GM12891 (cell line): ENCODE data around the gene PTPRD.

ENCODE experiments used
- DNase-seq: peaks from one replicate; pipeline ENCODE4 v3.0.0; 2011; ENCODE audit warnings: low spot score; ENCODE audit not compliant: insufficient read length
- FAIRE-seq: peaks from 2 replicates; lab custom pipeline; 2011; peaks lifted over from hg19 to GRCh38; lab: Jason Lieb, UNC
- PAX5 ChIP-seq: IDR thresholded peaks from 2 replicates; pipeline ENCODE4 v1.6.1; 2011; ENCODE audit warnings: low read length, moderate library complexity, mild to moderate bottlenecking; ENCODE audit not compliant: insufficient read depth, severe bottlenecking
- POLR2A ChIP-seq: IDR thresholded peaks from 2 replicates; pipeline ENCODE4 v1.6.1; 2011; ENCODE audit warnings: low read depth, low read length, control low read depth
- POLR2AphosphoS5 ChIP-seq: IDR thresholded peaks from 2 replicates; pipeline ENCODE4 v1.6.1; 2011; ENCODE audit warnings: low read depth, low read length, control low read depth
- POU2F2 ChIP-seq: IDR thresholded peaks from 2 replicates; pipeline ENCODE4 v1.6.1; 2011; ENCODE audit warnings: low read depth, mild to moderate bottlenecking, control low read depth, low read length, moderate library complexity
- SPI1 ChIP-seq: IDR thresholded peaks from 2 replicates; pipeline ENCODE4 v1.6.1; 2011; ENCODE audit warnings: low read depth, low read length, control low read depth
- TAF1 ChIP-seq: IDR thresholded peaks from 2 replicates; pipeline ENCODE4 v1.6.1; 2011; ENCODE audit warnings: low read depth, low read length, control low read depth

The PTPRD gene

DNA sequence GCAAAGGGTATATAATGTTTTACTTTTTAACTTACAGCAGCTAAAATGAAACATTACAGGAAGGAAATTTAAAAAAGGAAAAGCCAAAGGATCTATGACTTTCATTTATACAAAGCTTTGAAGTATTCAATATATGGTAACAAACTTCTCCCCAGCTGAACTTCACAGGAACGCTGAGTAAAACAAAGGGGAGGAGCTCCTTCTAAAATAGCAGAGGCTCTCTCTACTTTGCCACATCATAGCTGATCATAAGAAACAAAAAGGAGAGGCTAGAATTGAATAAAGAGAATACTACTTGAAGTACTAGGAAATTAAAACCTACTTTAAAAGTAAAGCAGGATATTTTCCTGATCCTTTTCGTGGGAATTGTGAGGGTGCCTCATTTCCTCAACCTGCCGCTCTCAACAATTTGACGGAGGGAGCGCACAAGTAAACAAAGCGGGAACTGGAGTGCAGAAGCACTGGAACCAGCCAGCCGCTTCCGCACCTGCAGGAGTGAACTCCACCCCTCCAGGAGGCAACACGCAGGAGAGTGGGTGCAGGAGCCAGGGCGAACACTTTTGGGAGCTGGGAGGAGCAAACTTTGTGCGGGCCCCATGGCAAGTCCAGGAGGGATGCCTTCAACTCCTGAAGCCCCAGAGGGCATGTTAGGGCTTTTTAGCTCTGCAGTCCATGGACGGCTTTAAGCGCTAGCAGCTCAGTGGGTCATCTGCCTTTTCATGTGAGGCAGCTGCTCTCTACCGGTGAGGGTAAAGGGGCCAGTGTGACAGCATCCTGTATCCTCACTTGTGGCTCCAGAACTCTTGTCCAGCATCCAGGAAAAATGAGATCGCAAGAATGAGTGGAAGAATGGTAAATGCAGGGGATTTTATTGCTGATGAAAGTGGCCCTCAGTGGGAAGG is 757.4 kb downstream of the PTPRD start:
- DNase-seq, result no peak
- FAIRE-seq, result no peak
- TF ChIP-seq PAX5 (no peak), SPI1 (no peak), POU2F2 (no peak), TAF1 (no peak), POLR2AphosphoS5 (no peak), POLR2A (no peak)

DNA sequence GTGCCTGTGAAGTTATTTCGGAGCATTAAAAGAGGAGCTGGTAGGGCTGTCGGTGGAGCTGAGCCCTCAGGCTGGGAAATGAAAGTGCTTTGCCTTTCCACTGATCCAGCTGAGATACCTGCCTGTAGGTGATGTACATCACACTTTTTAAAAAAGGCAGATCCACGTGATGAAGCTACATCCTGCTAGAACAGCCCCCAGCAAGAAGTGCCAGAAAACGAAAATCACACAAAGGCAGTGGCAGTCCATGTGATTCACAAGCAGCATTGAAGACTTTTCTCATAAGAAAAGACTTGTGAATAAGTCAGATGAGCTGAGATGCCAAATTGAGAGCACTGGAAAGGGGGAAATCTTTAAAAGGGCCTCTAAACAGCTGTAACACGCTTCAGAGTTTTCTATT is 765.1 kb downstream of the PTPRD start:
- no peak for DNase-seq
- peak; percentile 13 for FAIRE-seq
- TF ChIP-seq SPI1 (no peak), POLR2AphosphoS5 (no peak), PAX5 (no peak), TAF1 (no peak), POU2F2 (no peak), POLR2A (no peak)

DNA sequence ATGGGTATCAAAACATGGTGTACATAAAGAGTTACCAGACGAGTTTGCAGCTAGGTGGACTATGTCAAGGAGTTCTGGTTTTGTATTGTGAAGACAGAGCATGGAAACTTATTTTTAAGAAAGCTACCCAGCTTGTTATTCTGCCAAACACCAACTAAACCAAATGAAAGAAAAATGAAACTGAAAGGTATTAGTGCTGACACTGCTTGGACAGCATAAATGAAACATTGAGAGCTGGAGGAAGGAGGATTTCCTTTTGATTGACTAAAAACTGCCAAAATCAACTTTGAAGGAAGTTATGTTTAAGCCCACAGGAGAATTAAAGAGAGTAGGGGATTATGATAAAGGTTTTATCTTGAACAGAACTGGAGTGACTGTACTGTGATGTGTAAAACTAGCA is 766.2 kb downstream of the PTPRD start:
- FAIRE-seq (no peak), DNase-seq (no peak)
- no peak for TF ChIP-seq TAF1
- TF ChIP-seq SPI1, result no peak
- no peak for TF ChIP-seq POU2F2
- no peak for TF ChIP-seq PAX5
- TF ChIP-seq POLR2A, result no peak
- no peak for TF ChIP-seq POLR2AphosphoS5

DNA sequence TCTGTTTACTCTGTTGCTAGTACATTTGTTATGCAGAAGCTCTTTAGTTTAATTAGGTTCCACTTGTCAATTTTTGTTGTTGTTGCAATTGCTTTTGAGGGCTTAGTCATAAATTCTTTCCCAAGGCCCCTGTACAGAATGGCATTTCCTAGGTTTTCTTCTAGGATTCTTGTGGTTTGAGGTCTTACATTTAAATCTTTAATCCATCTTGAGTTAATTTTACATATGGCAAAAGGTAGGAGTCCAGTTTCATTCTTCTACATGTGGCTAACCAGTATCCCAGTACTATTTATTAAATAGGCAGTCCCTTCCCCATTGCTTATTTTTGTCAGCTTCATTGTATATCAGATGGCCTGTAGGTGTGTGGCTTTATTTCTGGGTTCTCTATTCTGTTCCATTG is 792.4 kb downstream of the PTPRD start:
- DNase-seq, result no peak

DNA sequence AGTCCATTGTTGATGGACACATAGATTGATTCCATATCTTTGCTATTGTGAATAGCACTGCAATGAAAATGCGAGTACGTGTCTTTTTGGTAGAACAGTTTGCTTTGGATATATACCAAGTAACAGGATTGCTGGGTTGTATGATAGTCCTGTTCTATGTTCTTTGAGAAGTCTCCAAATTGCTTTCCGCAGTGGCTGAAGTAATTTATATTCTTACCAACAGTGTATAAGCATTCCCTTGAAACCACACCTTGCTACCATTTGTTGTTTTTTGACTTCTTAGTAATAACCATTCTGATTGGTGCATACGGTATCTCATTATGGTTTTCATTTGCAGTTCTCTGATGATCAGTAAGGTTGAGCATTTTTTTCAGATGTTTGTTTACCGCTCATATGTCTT is 792.9 kb downstream of the PTPRD start:
- TF ChIP-seq TAF1 (no peak), POLR2A (no peak)
- FAIRE-seq (no peak), DNase-seq (no peak)

More for the DNA sequence above, 792.4 kb downstream of the PTPRD start:
- TF ChIP-seq POLR2A, result no peak
- TF ChIP-seq SPI1, result no peak
- no peak for TF ChIP-seq PAX5
- TF ChIP-seq POLR2AphosphoS5, result no peak
- TF ChIP-seq POU2F2, result no peak
- TF ChIP-seq TAF1, result no peak
- no peak for FAIRE-seq

DNA sequence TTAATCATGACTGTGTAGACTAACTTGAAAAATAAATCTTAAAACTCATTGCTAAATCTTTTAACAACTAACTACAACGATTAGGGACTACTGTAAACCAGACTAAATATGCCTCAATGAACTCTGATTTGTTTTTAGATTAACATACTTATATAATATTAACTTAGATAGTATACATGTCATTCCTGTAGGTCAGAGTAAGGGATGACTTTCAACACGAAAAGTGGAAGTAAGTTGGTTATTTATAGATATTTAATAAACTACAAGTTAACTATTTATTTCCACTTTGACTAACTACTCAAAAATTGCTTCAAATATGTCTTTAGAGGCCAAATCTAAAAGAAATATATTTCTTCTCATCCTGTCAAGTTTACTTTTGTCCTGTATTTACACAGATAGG is 795.6 kb downstream of the PTPRD start:
- FAIRE-seq (no peak), DNase-seq (no peak)
- TF ChIP-seq POLR2AphosphoS5, result no peak

DNA sequence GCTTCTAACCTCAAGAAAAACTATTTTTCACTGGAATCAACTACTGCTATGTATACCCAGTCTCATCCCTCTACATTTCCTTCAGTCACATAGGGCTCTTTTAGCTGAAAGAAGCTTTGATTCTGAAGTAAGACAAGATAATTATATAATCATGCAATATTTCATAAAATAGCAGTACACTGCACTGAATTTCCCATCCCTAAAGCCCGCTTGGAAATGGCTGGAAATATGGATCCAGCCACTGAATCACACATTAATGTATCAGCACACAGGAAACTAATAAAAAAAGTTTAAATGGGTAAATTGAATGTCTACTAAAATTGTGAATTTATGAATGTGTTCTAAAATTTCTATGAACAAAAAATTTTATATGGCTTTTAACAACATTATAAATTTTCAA is 808.7 kb downstream of the PTPRD start:
- DNase-seq, result no peak
- TF ChIP-seq POLR2A (no peak), TAF1 (no peak), SPI1 (no peak), POU2F2 (no peak), POLR2AphosphoS5 (no peak), PAX5 (no peak)
- no peak for FAIRE-seq

DNA sequence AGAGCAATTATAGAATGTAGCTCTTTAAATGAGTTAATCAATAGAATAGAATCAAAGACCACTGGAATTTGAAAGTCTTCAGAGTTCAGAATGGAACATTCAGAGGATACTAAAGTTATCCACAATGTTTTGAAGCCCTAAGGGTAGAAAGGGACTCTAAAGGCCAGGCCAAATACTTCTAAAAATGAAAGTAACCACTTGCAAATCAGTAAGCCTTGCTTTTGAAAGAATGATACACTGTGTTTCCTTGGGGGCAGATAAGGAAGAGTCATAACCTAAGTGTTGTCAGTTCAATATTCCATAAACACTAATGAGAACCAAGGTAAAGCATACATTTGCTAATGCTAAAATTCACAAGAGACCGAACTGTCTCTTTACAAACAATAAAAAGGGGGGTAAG is 813.5 kb downstream of the PTPRD start:
- TF ChIP-seq TAF1, result no peak
- TF ChIP-seq POLR2AphosphoS5, result no peak
- TF ChIP-seq POU2F2, result no peak
- TF ChIP-seq PAX5, result no peak
- TF ChIP-seq POLR2A, result no peak
- FAIRE-seq (no peak), DNase-seq (no peak)

DNA sequence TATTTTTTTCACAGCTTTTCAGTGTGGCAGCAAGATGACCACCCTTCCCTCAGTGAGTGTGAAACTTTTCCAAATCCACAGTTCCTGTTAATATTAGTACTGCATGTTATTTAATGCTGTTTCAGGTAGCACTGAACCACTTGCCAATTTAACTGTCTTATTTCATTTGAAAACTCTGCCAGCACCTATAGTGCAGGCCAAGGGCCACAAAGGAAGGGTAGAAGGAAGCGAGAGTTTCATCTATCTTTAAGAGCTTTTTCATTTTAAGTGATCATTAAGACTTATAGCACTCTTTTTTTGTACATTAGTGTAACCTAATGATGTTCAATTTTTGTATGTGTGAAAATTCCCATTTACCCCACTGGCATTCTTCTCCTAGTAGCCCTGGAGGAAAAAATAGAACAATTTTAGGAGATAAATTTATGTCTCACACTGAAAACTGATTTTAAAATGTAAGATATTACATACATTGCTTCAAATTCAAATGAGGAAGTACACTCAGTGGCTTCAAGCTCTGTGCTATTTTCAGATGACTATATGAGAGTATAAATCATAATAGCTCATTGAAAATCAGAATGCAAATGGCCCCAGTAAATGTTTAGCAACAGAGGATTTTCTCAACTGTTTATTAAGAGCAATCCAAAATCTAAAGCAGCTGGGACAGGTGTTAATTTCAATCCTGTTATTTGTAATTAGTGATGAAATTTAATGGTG is 820.5 kb downstream of the PTPRD start:
- DNase-seq, result no peak
- no peak for FAIRE-seq
- TF ChIP-seq PAX5, result no peak
- TF ChIP-seq POU2F2, result no peak
- TF ChIP-seq SPI1, result no peak
- no peak for TF ChIP-seq POLR2A
- no peak for TF ChIP-seq POLR2AphosphoS5
- TF ChIP-seq TAF1, result no peak

DNA sequence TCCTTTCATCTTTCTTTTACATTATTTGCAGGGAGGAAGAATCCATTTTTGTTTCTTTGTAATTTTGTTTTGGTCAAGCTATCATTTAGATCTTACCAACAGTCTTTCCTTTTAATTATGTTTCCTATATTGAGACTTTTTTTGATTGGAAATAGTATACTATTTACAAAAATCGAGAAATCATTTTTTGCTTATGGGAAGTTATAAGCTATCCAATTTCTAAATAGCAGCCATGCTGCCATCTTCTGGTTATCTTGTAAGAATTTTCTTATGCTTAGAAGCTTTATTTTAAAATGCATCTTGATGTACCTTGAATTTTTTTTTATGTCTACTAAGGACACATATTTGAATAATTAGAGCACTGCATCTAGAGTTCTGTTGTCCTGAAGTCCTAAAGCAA is 821.2 kb downstream of the PTPRD start:
- no peak for DNase-seq
- TF ChIP-seq POLR2A (no peak), SPI1 (no peak), PAX5 (no peak)
- no peak for FAIRE-seq
